NCI-H526 (cell line): ENCODE results near the gene PATL2.
"Not testable (repeated sequence)": the region's sequence is repeated elsewhere in the genome, so short reads cannot be mapped to it uniquely, and the experiment has no call there.

ENCODE experiments used
- DNase-seq, 2 experiments: peaks; one replicate each; lab custom pipeline; 2025; lab: John Stamatoyannopoulos, UW

Gene PATL2

DNA sequence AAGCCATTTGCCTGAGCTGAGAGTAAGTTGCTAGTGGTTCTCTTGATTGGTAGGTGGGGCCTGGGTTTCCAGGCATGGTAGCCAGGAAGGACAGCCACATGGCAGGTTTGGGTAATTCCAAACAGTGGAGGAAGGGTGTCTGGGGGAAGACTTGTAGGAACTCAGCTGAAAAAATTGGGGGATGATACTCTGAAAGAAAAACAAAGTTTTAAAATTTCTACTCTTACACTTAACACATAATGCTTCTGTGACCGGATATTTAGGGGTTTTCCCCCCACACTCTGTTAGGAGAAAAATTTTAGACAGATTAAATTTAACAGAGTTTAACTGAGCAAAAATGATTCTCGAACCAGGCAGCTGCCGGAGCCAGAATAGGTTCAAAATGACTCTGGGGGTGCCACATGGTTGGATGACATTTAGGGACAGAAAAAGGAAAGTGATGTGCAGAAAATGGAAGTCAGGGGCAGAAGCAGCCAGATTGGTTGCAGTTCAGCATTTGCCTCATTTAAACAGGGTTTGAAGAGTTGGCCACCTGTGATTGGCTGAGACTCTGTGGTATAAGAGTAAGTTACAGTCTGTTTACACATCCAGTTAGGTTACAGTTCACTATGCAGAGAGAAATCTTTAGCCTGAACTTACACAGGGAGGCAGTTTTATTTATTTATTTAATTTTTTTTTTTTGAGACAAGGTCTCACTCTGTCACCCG is 8.3 kb upstream of the PATL2 start:
- no peak for DNase-seq

DNA sequence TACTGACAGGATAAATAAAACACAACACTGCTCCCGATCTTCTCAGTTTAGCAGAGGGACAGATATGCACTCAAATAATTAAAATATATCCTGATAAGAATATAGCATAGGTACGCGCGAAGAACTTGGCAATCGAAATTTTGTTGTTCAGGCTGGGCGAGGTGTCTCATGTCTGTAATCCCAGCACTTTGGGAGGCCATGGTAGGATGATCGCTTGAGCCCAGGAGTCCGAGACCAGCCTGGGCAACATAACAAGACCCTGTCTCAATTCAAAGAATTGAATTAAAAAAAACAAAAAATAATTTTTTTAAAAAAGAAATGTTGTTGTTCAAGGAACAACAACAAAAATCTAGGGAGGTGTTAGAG is 7.8 kb upstream of the PATL2 start:
- DNase-seq: no peak

DNA sequence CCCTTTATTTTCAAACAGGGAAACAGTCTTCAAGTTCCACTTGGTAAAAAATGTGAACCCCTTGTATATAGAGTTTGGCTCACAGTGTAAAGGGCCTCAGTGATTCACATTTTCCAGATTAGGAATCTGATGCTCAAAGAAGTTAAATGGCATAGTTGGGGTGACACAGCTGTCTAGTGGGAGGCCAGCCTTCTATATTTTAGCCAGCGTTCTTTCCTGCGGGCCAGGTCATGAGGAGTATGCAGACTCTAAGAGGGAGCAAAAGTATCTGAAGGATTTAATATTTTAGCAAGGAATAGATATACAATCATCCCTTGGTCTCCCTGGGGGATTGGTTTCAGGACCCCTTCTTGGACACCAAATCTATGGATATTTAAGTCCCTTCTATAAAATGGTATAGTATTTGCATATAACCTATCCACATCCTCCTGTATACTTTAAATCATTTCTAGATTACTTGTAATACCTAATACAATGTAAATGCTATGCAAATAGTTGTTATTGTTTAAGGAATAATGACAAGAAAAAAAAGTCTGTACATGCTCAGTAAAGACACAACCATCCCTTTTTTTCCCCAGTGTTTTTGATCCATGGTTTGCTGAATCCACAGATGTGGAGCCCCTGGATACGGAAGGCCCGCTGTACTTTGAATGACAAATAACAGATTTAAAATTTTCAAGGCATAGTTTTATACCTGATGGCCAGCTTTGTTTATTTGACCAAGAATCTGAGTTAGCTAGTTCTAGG is 7.2 kb upstream of the PATL2 start:
- no peak for DNase-seq

DNA sequence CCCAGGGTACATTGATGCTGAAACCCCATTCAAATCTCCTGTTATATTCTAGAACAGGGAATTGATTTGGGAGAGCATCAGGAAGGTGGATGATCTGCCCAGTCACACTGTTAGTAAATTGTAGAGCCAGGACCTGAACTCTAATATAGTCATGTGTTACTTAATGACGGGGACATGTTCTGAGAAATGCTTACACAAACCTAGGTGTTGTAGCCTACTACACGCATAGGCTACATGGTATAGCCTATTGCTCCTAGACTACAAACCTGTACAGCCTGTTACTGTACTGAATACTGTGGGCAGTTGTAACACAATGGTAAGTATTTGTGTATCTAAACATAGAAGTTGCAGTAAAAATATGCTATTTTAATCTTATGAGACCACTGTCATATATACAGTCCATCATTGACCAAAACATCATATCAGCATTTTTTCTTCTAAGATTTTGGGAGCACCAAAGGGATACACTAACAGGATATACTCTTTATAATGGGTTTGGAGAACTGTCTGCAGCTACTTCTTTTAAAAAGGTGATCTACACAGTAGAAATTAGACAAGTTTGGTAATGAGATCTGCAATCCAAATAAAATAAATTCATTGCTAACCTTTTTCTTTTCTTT is 6.0 kb upstream of the PATL2 start:
- no peak for DNase-seq

DNA sequence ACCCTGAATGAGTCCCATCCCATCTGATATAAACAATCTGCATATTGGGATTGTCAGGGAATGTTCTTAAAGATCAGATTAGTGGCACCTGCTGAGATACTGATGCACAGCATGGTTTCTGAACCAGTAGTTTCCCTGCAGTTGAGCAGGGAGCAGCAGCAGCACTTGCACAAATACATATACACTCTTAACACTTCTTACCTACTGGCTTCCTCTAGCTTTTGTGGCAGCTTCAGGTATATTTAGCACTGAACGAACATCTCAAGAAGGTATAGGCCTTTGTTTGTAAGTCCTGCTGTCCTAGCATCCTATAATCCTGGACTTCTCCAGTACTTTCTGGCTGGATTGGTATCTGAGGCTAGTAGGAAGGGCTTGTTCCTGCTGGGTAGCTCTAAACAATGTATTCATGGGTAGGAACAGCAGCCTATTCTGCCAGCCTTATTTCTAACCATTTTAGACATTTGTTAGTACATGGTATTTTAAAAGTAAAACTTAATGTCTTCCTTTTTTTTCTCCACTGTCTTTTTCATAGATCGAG is 4.7 kb upstream of the PATL2 start:
- no peak for DNase-seq

DNA sequence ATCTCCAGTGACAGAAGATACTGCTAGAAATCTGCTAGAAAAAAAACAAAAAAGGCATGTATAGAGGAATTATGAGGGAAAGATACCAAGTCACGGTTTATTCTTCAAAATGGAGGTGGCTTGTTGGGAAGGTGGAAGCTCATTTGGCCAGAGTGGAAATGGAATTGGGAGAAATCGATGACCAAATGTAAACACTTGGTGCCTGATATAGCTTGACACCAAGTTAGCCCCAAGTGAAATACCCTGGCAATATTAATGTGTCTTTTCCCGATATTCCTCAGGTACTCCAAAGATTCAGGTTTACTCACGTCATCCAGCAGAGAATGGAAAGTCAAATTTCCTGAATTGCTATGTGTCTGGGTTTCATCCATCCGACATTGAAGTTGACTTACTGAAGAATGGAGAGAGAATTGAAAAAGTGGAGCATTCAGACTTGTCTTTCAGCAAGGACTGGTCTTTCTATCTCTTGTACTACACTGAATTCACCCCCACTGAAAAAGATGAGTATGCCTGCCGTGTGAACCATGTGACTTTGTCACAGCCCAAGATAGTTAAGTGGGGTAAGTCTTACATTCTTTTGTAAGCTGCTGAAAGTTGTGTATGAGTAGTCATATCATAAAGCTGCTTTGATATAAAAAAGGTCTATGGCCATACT is 4.1 kb upstream of the PATL2 start:
- no peak for DNase-seq

DNA sequence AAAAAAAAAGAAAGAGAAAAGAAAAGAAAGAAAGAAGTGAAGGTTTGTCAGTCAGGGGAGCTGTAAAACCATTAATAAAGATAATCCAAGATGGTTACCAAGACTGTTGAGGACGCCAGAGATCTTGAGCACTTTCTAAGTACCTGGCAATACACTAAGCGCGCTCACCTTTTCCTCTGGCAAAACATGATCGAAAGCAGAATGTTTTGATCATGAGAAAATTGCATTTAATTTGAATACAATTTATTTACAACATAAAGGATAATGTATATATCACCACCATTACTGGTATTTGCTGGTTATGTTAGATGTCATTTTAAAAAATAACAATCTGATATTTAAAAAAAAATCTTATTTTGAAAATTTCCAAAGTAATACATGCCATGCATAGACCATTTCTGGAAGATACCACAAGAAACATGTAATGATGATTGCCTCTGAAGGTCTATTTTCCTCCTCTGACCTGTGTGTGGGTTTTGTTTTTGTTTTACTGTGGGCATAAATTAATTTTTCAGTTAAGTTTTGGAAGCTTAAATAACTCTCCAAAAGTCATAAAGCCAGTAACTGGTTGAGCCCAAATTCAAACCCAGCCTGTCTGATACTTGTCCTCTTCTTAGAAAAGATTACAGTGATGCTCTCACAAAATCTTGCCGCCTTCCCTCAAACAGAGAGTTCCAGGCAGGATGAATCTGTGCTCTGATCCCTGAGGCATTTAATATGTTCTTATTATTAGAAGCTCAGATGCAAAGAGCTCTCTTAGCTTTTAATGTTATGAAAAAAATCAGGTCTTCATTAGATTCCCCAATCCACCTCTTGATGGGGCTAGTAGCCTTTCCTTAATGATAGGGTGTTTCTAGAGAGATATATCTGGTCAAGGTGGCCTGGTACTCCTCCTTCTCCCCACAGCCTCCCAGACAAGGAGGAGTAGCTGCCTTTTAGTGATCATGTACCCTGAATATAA is 2.2 kb upstream of the PATL2 start:
- DNase-seq: peak; percentile 33 to 46

DNA sequence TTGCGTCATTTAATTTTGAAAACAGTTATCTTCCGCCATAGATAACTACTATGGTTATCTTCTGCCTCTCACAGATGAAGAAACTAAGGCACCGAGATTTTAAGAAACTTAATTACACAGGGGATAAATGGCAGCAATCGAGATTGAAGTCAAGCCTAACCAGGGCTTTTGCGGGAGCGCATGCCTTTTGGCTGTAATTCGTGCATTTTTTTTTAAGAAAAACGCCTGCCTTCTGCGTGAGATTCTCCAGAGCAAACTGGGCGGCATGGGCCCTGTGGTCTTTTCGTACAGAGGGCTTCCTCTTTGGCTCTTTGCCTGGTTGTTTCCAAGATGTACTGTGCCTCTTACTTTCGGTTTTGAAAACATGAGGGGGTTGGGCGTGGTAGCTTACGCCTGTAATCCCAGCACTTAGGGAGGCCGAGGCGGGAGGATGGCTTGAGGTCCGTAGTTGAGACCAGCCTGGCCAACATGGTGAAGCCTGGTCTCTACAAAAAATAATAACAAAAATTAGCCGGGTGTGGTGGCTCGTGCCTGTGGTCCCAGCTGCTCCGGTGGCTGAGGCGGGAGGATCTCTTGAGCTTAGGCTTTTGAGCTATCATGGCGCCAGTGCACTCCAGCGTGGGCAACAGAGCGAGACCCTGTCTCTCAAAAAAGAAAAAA is 1.4 kb upstream of the PATL2 start:
- DNase-seq: peak in 1 of 2 experiments; percentile 58

DNA sequence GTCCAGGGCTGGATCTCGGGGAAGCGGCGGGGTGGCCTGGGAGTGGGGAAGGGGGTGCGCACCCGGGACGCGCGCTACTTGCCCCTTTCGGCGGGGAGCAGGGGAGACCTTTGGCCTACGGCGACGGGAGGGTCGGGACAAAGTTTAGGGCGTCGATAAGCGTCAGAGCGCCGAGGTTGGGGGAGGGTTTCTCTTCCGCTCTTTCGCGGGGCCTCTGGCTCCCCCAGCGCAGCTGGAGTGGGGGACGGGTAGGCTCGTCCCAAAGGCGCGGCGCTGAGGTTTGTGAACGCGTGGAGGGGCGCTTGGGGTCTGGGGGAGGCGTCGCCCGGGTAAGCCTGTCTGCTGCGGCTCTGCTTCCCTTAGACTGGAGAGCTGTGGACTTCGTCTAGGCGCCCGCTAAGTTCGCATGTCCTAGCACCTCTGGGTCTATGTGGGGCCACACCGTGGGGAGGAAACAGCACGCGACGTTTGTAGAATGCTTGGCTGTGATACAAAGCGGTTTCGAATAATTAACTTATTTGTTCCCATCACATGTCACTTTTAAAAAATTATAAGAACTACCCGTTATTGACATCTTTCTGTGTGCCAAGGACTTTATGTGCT is 721 bp upstream of the PATL2 start:
- peak in 1 of 2 experiments; percentile 61 for DNase-seq

DNA sequence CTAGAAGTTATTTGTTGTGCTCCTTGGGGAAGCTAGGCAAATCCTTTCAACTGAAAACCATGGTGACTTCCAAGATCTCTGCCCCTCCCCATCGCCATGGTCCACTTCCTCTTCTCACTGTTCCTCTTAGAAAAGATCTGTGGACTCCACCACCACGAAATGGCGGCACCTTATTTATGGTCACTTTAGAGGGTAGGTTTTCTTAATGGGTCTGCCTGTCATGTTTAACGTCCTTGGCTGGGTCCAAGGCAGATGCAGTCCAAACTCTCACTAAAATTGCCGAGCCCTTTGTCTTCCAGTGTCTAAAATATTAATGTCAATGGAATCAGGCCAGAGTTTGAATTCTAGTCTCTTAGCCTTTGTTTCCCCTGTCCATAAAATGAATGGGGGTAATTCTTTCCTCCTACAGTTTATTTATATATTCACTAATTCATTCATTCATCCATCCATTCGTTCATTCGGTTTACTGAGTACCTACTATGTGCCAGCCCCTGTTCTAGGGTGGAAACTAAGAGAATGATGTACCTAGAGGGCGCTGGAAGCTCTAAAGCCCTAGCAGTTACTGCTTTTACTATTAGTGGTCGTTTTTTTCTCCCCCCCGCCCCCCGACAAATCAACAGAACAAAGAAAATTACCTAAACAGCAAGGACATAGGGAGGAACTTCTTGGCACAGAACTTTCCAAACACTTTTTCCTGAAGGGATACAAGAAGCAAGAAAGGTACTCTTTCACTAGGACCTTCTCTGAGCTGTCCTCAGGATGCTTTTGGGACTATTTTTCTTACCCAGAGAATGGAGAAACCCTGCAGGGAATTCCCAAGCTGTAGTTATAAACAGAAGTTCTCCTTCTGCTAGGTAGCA is 657 bp downstream of the PATL2 start:
- DNase-seq: peak in 1 of 2 experiments; percentile 33

DNA sequence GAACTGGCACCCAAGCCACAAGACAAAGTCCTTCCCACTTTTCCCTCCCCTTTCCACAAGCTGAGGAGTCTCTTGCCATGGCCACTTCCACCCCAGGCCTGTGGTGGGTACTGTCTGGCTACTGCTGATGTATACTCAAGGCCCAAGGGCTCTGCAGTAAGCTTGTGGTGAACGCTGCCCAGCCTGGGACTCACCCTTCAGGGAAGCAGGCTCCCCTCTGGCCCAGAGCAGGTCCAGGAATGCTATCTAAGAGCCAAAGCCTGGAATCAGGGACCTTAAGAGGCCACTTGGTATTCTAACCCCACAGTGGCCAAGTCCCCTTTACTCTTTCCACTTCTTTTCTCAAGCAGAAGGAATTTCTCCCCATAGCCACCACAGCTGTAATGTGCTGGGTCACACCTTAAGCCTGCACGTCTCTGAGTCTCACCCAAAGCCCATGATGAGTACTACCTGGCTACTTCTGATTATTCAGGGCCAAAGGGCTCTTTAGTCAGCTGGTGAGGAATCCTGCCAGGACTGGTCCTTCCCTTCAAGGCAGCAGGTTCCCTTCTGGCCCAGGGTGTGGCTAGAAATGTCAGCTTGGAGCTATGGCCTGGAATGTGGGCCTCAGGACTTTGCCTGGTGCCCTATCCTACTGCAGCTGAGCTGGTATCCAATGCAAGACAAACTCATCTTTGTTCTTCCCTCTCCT is 4.0 kb downstream of the PATL2 start:
- no peak for DNase-seq

DNA sequence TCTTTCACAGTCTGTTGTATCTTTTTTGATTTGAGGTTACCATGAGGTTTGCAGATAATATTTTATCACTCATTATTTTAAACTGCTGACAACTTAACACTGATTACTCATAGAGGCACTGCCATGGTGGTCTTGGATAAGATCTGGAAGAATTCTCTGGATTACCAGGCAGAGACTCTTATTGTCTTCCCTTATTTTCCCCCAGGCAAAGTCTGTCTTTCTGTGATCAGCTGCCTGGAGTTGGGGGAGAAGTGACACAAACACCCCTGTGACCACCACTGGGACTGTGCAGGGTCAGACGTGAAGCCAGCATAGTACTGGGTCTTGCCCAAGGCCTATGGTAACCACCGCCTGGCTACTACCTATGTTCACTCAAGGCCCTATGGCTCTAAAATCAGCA is 4.7 kb downstream of the PATL2 start:
- DNase-seq: no peak

DNA sequence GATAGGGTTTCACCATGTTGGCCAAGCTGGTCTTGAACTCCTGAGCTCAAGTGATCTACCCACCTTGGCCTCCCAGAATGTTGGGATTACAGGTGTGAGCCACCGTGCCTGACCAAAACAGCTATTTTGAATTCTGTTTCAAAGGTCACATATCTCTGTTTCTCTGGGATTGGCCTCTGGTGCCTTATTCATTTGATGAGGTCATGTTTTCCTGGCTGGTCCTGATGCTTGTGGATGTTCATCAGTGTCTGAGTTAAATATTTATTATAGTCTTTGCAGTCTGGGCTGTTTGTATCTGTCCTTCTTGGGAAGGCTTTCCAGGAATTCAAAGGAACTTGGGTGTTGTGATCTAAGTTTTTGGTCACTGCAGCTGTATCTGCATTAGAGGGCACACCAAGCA is 5.1 kb downstream of the PATL2 start:
- DNase-seq: no peak

DNA sequence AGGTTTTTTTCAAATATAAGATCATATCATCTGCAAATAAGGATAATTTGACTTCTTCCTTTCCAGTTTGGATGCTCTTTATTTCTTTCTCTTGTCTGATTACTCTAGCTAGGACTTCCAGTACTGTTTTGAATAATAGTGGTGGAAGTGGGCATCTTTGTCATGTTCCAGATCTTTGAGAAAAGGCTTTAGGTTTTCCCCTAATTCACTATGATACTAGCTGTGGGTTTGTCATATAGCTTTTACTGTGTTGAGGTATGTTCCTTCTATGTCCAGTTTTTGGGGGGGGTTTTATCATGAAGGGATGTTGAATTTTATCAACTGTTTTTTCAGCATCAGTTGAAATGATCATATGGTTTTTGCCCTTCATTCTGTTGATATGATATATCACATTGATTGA is 10.4 kb downstream of the PATL2 start:
- DNase-seq: not testable (repeated sequence)

DNA sequence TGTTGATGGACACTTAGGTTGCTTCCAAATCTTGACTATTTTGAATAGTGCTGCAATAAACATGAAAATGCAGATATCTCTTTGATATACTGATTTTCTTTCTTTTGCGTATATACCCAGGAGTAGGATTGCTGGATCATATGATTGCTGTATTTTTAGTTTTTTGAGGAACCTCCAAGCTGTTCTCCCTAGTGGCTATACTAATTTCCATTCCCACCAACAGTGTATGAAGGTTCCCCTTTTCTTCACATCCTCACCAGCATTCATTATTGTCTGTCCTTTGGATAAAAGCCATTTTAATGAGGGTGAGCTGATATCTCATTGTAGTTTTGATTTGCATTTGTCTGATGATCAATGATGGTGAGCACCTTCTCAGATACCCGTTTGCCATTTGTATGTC is 12.5 kb downstream of the PATL2 start:
- DNase-seq: no peak

DNA sequence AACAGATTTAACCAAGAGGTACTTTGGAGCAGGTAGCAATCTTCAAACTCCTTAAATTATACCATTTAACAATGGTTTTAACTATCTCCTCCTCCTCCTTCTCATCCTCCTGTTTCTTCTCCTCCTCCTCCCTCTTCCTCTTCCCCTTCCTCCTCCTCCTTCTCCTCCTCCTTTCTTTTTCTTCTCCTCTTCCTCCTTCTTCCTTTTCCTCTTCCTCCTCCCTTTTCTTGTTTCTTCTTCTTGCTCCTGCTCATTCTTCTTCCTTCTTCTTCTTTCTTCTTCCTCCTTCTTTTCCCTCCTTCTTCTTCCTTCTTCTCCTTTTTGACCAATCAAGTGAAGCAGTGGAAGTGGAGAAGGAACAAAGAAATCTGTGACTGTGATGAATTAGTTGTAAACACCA is 14.1 kb downstream of the PATL2 start:
- DNase-seq: no peak

DNA sequence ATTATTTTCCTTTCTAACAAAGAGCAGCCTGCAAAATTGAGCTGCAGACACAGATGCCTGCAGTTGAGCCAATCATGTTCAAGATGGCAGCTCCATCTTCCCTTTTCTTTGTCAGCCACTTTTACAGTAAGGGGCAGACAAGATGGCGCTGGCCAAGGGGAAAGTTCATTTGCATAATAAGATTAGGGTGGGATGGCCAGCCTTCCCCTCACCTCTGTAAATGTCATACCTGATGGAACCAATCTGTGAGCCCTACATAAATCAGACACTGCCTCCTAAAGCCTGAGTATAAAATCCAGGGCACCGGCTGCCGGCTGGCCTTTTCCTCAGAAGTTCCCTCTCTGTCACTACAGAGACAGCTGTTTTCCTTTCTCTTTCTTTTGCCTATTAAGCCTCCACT is 15.8 kb downstream of the PATL2 start:
- no peak for DNase-seq

DNA sequence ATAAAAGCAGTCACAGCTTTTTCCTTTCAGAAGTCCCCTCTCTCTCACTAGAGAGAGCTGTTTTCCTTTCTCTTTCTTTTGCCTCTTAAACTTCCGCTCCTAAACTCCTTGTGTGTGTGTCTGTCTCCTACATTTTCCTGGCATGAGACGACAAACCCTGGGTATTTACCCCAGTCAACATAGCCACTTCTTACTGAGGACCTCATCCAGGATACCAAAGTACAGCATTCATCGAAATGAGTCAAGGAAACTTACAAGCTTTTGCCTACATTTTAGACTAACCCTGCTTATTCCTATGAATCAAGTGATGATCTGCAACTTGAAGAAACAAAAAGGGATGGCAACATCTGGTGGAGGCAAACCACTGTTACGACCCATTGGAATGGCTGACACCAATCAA is 16.7 kb downstream of the PATL2 start:
- DNase-seq: no peak

DNA sequence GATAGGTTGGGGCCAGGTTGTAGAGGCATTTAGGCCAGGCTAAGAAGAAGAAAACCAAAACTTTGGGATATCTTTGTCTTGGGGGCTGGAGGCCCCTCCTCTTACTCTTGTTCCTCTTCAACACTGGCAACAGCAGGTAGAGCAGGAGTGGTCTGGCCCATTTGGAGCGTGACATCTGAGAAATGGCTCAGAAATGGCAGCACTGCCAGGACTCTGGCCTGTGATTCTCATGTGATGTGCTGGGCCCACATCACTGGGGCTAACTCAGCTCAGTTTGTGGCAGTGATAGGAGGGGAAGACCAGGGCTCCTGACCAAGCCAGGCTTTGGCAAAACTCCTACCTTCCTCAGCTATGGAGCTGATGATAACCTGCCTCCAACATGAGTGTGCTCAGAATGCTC is 18.5 kb downstream of the PATL2 start:
- no peak for DNase-seq
